Measurements from ENCODE around the gene LY9.
"Not testable (repeated sequence)": the region's sequence is repeated elsewhere in the genome, so short reads cannot be mapped to it uniquely, and the experiment has no call there.

Gene LY9

DNA sequence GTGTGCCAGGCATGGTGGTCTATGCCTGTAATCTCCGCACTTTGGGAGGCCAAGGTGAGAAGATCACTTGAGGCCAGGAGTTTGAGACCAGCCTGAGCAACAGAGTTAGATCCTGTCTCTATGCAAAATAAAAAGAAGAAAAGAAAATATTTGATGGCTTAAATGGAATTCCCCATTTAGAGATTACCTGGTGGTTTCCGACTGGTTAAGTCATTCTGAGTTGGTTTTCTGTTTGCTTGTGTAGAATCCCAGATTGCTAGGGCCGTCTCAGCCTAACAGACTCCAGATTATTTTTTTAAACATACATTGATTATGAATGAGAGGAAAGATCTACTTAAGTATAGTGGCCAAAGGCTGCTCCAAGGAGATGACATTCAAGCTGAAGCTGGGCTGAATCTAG is 22.9 kb upstream of the LY9 start:
- DNase-seq (ENCODE audit: low read depth in 2 of 2), result no peak

DNA sequence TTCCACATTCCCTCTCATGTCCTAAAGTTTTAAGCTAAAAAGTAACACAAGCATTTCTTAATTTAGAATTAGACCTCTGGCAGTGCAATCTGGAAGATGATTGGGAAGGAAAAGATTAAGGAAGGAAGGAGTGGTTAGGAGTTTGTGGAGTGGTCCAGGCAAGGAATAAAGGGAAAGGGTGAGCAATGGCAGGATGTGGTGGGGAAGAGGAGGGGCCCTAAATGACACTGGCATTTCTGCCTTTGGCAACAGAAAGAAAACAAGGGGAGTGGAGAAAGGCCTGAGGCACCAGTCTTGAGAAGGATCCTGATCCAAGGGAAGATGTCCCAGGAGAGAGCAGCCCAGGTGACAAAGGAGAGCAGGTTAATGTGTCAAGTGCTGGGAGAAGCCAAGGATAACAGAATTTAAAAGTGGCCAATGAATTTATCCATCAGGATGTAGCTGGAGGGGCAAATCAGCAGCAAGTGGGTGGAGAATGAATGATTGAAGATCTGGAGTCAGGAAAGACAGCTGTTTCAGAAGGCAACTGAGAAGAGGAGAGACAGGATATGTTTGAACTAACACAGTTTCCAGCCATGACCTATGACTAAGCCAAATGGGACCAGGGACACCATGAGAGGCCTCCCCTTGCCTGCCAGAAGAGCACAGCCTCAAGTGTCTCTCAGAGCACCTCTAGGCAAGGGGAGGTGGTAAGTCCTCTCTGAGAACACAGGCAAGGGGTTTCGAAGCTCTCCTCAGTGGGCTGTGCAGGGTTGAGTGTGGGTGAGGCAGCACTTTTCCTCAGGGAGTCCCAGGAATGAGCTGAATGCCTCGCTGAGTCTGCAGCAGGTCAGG is 20.9 kb upstream of the LY9 start:
- DNase-seq (ENCODE audit: low read depth in 2 of 2), result no peak

DNA sequence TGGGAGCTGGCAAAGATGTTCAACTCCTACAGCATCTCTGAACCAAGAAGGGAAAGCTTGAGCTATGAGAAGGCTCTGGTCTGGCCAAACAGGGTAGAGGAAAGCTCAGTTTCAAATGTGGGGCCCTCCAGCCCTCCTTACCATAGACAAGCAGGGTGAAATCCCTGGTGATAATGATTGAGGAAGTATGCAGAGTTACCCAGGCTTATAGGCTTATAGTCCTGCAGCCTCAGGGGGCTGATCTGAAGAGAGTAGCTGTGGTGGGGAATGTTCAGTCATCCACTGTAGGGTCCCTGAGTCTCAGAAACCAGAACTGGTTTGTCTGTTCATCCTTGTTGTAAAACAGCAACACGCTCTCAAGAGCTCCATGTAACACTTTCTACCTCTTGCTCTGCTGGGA is 19.8 kb upstream of the LY9 start:
- no peak for DNase-seq (ENCODE audit: low read depth in 2 of 2)

DNA sequence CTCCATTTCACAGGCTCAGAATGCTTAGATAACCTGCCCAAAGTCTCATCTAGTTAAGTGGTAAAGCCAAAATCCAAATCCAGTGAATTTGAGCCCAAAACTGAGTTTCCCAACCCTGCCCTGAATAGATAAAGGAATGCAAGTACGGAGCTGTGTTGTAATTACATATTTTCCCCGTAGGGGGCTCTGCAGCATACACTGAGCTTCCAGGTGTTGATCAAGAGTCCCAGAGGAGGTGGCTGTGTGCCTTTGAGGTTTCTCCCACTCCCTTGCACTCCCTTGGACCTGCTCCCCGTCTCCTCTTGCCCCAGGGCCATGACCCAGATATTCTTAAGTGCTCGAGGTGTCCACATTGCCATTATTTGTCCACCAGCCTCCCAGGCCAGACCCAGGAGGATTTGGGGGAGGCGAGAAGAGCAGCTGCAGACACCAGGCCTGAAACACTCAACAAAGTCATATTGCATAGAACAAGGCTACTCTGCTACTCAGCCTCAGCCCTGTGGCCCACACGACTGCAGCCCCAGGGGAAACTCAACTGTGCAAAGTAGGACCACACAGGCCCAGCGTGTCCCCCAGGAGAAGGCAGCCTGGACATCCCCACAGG is 18.4 kb upstream of the LY9 start:
- DNase-seq (ENCODE audit: low read depth in 2 of 2), result no peak

DNA sequence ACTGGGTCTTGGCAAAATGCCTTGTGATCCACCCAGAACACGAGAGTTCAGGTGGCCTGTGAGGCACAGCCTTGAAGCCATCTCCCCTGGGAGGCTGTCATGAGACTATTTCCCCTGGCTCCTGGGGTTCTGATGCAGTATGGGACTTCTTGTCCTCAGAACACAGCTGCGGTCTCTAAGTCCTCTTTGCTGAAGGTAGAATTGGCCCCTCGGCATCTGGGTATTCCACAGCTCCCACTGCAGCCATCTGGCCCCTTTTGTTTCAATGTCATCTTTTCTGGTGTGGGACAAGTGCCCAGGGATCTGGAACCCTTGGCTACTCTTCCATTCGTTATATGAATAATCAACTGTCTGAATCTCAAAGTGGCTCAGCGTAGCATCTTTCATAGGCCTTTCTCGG is 17.0 kb upstream of the LY9 start:
- DNase-seq (ENCODE audit: low read depth in 2 of 2), result no peak

DNA sequence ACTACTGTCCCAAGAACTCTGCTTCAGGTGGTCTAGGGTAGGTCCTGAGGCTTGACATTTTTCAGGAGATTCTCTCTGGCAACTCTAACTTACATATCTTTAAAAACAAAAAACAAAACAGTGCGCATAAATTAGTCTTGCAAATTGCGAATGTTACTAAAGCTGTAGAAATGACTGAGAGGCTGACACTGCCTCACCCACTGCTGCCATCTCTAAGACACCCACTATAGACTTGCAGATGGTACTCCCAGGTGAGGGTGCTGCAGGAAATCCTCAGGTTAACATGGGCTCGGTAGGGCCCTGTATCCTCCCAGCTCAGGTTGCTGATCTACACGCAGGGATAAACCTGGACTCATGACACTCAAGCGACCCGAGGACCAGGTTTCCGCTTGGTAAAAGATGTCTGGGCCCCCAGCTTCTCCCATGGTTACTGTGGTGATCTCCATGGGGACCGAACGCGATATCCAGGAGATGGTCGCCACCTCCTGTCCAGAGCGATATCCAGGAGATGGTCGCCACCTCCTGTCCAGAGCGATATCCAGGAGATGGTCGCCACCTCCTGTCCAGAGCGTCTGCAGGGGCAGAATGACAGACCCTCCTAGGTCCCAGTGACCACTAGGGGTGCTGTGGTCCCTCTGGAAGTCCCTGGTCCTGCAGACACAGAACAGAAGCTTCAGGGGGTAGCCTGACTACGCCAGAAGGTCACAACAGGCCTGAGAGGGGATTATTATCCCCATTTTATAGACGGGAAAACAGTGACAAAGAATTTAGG is 16.2 kb upstream of the LY9 start:
- DNase-seq (ENCODE audit: low read depth in 2 of 2), result no peak

DNA sequence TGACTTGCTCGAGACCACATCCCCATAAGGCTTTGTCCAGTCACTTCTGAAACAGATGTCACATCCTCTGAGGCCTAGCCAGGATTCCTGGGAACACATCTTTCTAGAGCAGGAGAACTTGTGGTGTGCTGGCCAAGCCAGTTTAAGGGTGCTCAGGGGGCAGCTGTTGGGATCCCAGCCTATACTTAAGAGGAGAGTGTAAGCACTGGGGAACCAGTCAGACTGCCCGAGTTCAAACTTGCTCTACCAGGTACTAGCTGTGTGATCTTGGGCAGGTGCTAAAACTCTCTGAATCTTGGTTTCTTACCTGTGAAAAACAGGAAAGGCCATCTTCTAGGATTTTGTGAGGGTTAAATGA is 15.6 kb upstream of the LY9 start:
- DNase-seq (ENCODE audit: low read depth in 2 of 2), result no peak

DNA sequence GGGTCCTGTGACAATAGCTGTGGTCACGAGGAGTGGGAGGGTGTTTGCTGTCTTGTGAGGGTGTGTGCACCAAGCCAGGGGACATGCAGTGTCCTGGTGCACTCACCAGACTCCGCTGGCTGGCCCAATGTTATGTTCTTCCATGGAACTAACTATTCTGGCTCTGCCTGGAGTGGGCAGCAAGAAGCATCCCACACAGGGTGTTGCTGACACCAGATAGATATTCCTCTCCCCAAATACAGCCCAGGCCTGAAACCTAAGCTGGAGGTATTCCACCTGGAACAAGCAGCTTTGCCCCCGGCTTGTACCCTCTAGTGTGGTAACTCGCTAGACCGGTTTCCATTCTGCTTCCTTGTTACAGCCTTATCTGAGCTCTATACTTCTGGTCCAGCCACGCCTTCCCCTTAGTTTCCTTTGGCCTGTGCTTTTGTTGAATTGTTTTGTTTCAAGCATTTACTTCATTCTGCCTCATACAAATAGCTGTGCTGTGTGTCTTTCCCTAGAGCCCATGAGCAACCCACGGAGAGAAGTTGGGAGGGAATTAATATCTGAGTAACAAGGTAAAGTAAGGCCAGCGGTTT is 14.7 kb upstream of the LY9 start:
- no peak for DNase-seq (ENCODE audit: low read depth in 2 of 2)

DNA sequence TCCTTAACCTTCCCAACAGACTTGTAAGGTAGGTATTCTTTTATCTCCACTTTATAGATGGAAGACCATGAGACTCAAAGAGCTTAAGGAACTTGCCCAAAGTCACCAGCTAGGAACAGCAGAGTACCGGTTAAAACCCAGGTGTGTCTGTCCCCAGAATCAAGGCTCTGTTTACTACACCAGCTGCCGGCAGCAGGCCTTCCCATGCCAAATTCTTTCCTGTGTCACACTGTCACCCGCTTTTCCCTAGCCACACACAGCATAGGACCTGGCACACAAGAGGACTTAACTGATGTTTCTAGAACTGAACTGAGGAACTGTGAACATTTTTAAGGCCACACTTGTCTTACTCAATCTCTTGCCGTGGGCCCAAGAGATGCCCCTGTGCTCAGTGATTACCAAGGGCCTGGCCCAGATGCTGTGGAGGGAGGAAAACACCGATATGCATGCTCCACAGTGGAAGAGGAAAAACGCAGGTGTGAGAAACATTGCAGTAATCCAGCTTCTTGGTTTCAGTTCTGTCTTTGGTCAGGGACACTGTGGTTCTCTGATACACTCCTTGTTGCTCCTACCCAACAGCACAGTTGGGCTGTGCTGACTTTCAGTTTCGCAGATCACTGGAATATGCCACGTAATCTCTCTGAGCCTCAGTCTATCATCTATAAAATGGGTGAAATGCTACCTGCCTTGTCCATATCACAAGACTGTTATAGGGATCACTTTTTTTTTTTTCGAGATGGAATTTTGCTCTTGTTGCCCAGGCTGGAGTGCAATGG is 13.9 kb upstream of the LY9 start:
- no peak for DNase-seq (ENCODE audit: low read depth in 2 of 2)

DNA sequence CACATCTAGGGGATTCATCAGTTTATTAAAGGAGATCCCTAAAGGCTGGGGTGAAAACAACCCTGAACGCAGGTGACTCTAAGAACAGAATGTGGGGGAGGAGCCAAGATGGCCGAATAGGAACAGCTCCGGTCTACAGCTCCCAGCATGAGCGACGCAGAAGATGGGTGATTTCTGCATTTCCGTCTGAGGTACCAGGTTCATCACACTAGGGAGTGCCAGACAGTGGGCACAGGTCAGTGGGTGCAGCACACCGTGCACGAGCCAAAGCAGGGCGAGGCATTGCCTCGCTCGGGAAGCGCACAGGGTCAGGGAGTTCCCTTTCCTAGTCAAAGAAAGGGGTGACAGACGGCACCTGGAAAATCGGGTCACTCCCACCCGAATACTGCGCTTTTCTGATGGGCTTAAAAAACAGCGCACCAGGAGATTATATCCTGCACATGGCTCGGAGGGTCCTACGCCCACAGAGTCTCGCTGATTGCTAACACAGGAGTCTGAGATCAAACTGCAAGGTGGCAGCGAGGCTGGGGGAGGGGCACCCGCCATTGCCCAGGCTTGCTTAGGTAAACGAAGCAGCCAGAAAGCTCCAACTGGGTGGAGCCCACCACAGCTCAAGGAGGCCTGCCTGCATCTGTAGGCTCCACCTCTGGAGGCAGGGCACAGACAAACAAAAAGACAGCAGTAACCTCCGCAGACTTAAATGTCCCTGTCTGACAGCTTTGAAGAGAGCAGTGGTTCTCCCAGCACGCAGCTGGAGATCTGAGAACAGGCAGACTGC is 12.8 kb upstream of the LY9 start:
- not testable (repeated sequence) for DNase-seq (ENCODE audit: low read depth in 2 of 2)

DNA sequence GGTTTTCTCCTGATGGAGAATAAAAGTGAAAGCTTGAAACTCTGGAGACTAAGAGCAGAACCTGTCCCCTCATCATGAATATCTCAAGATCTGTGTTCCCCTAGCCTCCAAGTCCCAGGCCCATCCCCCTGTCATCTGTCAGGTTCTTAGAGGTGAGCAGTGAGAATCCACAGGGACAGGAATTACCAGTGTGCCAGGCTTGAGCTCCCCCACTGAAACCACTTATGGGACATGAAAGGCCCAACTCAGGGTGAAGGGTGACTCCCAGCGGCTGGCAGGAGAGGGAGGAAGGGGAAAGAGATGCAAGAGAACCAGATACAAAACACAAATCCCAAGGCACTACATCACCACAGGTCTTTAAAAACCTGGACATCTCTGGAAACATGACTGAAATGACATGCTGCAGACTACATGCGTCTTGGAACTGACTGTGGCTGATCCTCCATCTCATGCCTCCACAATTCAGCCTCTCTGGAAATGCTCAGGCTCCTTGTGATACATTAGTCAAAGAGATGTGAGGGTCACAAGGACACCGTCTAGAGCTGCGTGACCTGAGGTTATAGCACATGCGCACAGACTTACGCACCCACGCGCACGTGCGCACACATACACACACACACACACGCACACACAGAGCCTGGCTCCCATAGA is 6.8 kb upstream of the LY9 start:
- DNase-seq (ENCODE audit: low read depth in 2 of 2), result no peak

DNA sequence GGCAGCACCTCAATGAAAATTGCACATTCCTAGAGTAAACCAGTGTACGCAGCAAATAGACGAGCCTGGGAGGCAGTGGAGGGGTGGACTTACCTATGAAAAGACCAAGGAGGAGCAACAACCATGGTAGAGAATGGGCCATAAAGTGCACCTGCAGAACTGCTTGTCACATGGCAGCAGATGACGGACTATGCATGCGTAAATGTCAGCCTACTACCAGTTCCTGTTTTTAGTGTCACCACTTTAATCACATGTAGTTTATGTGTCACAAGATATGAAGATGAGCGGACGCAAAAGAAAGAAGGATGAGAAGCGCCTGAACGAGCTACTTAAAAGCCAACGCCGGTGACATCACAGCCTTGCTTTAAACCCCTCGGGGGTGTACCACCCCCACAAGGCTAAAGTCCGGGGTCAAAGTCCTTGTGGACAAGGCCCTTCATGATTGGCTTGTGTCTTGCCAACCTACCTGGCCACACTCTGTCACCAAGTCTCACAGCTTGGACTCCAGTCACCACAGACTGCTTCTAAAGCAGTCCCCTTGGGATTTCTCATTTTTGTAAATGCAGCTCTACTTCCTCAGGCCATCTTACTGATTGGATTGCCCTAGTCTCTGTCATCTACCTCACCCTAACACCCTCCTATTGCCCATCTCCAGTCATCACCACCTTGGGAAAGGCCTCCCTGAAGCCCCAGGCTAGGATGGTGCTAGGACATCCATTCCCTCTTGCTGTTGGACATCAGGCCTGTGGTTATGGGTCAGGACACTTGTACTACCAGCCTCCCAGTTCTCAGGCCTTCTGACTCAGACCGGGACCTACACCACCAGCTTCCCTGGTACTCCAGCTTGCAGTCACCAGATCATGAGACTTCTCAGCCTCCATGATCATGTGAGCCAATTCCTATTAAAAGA is 6.0 kb upstream of the LY9 start:
- no peak for DNase-seq (ENCODE audit: low read depth in 2 of 2)

DNA sequence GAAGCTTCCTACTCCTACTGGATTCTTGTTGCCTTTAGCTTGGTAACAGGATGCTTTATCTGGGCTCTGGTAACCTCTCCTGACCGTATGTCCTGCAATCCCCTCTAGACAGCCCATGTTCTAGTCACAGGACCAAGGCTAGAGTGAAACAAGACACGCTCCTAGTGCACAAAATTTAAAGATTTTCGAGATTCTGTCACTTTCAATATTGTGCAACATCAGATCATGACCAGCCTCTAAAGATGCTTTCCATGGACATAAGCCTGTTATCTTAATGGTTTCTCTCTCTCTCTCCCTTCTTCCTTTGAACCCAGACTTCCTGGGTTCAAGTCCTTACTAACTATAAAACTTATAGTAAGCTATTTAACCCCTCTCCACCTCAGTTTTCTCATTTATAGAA is 1.6 kb upstream of the LY9 start:
- no peak for DNase-seq (ENCODE audit: low read depth in 2 of 2)

DNA sequence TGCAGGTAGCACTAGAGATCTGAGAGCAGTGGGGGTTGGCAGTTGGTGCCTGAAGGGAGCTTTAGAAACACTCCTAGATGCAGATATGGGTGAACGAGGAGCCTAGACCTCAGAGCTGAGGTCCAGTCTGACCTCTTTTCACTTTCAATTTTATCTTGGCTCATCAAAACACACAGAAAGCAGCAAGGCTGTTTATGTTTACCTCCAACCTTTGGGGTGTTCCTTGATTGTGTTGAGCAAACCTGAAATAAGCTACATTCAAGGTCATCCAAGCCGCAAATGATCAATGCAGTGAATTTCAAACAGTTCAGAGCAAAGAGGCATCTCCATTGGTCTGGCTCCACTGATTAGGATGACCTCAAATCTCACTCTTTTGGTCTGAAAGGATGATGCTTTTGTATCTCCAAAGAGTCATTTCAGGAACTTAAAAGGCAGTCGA is 1.3 kb downstream of the LY9 start:
- no peak for DNase-seq (ENCODE audit: low read depth in 2 of 2)

DNA sequence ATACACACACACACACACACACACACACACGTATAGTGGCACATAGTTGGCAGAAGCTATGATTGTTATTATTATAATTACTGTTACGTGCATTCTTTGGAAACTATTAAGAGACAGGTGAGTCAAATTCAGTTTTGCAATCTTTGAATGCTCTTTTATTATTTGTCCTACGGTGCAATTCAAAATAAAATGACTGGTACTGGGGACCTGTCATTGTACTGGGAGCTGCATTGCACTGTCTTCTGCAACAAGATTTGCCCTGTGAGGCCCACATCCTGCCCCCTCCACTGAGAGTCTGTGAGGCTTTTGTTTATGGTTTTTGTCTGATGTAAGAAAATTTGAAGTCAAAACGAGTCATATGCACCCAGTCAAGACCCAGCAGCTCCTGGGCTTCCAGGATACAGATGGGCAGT is 1.9 kb downstream of the LY9 start:
- DNase-seq (ENCODE audit: low read depth in 2 of 2), result no peak

DNA sequence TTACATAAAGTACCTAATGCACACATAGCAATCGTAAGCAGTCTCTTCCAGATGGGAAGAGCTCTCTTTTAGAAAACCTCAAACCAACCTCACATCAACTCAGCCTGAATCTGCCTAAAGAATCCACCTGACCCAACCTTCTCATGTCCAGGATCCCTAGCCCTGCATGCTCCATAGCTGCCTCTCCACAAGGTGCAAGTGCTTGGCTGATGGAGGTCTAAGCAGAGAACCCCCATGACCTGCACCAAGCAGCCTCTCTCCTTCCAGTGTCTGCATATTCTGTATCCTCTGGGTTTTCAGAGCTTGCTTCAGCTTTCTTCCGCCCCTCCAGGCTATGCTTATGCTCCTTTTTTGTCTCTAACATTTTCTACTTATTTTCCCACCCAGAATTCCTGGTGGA is 2.5 kb downstream of the LY9 start:
- no peak for DNase-seq (ENCODE audit: low read depth in 2 of 2)

DNA sequence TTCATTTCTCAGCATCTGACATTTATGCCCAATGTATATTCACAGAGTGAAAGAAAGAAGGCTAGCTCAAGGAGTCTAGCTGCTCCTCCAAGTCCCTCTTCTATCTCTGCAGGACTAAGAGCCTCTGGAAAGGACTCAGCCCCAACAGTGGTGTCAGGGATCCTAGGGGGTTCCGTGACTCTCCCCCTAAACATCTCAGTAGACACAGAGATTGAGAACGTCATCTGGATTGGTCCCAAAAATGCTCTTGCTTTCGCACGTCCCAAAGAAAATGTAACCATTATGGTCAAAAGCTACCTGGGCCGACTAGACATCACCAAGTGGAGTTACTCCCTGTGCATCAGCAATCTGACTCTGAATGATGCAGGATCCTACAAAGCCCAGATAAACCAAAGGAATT is 3.7 kb downstream of the LY9 start:
- DNase-seq (ENCODE audit: low read depth in 2 of 2), result no peak

DNA sequence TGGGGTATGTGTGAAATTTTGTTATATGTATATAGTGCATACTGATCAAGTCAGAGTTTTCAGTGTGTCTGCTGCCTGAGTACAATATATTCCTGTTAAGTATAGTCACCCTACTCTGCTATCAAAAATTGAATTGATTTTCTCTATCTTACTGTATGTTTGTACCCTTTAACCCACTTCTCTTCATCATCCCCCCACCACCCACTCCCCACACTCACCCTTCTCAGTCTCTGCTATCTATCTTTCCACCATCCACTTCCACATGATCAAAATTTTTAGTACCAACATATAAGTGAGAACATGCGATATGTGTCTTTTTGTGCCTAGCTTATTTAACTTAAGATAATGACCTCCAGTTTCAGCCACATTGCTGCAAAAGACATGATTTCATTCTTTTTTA is 4.2 kb downstream of the LY9 start:
- DNase-seq (ENCODE audit: low read depth in 2 of 2), result no peak

DNA sequence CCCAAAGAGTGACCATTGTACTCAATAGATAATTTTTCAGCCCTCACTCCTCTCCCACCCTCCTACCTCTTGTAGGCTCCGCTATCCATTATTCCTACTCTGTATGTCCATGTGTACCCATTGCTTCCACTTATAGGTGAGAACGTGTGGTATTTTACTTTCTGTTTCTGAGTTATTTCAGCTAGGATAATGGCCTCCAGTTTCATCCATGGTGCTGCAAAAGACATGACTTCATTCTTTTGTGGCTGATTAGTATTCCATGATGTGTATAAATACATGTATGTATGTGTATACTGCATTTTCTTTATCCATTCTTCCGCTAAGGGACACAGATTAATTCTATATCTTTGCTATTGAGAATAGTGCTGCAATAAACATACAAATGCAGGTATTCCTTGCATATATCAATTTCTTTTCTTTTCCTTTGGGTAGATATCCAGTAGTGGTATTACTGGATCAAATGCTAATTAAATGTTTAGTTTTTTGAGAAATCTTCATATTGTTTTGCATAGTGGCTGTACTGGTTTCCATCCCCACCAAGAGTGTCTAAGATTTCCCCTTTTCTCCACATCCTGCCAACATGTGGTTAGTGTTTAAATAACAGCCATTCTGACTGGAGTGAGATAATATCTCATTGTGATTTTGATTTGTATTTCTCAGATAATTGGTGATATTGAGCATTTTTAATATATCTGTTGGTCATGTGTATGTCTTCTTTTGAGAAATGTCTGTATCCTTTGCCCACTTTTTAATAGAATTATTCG is 4.9 kb downstream of the LY9 start:
- DNase-seq (ENCODE audit: low read depth in 2 of 2), result no peak

Data from fibroblast of skin of left biceps (primary cell).